HL-60/S4 (cell line): ENCODE results near the gene EHBP1L1.

Experiments
- in situ Hi-C: fragments of 300-500 bp; cut with MboI; formaldehyde crosslinking; loops from 2 replicates; pipeline ENCODE4 v1.14.3; 2022; ENCODE audit warnings: low sequenced_read_pairs

Gene EHBP1L1

DNA sequence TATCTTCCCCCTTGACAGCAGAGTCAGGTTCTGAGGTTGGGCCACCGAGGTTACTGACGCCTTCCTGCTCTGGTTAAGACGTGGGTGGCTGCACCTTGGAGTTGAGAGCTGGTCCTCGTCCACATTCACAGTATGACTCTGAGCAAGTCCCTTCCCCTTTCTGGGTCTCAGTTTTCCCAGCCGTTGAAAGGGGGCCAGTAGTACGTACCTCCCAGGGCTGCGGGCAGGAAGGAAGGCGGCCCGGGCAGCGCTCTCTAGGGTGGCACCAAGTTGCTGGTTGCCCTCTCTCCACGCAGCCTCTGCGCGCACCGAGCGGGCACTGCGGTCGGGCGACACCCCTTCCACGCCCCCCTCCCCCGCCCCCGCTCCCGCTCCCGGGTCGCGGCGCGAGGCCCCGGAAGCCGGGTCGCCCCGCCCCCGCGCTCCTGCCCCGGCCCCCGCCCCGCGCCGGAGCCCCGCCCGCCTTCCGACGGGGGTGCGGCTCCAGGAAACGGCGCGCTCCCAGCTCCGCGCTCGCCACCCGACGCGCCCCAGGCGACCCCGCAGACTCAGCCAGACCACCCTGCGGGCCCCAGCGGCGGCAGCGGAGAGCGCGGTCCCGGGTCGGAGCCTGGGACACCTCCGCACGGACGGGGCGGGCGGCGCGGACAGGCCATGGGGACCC is at the start of gene EHBP1L1:
Gene EHBP1L1, plus strand, starts transcription at position 486 of the 664 bp plus-strand sequence. CDS start 250 bp downstream, outside the sequence.
- in situ Hi-C loops = no loop called here

DNA sequence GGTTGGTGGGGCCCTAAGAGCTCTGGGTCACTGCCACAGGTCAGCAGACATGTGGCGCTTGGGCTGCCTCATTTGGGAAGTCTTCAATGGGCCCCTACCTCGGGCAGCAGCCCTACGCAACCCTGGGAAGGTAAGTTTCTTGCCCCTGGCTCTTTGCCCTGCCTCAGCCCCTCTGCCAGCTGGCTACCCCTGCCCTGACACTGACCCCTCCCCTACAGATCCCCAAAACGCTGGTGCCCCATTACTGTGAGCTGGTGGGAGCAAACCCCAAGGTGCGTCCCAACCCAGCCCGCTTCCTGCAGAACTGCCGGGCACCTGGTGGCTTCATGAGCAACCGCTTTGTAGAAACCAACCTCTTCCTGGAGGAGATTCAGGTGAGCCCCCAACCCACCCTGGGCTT is 49.1 kb upstream of the EHBP1L1 start:
- in situ Hi-C loops = no loop called here

DNA sequence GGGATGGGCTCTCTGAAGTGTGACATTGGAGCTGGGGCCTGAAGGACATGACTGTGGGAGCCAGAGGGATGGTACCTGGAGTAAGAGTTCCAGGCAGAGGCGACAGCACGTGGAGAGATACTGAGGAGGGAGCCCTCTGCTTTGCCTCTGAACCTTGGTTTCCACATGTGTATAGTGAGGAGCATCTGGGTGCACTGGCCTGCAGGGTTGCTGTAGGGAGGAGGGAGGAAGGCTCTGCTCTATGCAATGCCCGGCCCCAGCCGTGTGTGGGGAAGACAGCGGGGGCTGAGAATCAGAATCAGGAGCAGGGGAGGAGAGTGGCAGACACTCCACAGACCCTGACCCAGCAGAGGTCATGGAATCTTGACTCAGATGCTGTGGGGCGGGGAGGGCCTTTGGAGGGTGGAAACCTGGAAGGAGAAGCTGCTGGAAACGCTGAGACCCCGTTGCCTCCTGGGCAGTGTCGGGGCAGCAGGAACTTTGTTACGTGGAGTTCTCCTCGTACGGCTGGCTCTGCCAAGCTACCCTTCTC is 47.0 kb upstream of the EHBP1L1 start:
- in situ Hi-C loops = no loop called here

DNA sequence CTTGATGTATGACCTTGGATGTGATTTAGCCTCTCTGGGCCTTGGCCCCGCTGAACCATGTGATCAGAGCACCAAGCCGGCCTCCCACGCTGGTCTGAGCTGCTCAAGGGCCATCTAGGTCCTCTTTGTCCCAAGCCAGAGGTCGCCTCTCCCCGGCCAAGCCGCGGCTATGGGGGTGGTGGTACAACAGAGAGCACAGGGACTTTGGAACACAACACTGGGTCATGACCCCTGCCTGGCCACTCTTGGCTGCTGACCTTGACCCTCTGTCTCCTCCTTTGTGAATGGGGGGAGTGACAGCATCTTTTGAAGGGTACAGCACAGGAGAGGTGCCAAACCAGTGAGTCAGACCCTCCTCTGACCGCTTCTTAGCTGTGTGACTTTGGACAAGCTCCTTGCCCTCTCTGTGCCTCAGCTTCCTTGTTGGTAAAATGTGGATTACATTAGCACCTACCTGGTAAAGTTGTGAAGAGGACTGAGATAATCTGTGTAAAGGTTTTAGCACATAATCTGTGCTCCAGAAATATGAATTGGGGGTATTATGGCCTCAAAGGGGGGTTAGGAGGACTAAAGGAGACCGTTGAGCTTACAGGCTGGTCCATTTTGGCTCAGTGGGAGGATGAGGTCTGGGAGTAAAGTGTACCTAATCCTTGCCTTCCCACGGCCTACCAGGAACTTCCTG is 46.2 kb upstream of the EHBP1L1 start:
- in situ Hi-C loops = no loop called here

DNA sequence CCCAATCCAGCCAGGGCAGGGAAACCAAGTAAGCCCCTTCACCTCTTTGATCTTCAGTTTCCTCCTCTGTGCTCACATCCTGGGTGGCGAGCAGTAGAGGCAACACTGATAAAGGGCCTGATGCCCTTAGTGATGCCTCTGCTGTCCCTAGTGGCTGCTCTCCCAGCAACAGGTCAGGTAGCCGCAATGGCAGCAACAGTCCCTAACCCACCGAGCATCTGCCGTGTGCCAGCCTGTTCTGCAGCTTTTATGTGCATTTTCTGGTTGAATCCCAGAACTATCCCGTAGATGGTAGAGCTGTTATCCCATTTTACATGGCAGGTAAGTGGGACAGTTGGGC is 45.7 kb upstream of the EHBP1L1 start:
- in situ Hi-C loops = no loop called here

DNA sequence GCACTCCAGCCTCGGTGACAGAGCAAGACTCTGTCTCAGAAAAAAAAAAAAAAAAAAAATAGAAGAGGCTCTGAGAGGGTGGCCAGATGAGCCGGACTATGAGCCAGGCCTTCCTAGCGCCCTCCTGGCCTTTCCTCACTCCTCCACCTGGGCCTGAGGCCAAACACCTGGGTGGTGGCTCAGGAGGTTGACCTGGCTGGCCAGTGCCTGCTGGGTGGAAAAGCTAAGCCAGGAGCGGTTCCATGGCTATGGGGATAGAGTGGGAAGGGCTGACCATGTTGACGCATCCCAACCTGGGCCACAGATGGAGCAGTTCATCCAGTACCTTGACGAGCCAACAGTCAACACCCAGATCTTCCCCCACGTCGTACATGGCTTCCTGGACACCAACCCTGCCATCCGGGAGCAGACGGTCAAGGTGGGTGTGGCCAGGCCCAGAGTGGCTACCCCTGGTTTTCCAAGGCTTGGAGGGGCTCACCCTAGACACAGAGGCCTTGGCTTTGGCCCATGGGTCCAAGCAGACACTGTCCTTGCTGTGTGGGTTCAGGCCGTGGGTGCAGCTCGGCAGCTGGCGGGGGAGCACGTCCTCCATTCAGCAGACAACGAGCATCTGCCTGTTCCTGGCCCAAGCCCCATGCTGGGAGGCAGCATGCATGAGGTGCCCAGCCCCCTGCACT is 43.3 kb upstream of the EHBP1L1 start:
- in situ Hi-C loops = no loop called here

DNA sequence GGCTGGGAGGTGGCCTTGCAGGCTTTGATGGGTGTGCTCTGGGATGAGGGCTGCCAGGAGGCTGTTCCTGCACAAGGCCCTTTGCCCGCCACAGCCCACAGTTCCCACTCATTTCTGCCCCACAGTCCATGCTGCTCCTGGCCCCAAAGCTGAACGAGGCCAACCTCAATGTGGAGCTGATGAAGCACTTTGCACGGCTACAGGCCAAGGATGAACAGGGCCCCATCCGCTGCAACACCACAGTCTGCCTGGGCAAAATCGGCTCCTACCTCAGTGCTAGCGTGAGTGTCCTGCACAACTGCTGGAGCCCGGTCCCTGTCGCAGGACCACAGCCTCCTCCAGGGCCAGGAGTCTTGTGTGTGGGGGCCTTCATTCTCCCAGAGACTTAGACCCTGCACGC is 40.8 kb upstream of the EHBP1L1 start:
- in situ Hi-C loops = no loop called here

DNA sequence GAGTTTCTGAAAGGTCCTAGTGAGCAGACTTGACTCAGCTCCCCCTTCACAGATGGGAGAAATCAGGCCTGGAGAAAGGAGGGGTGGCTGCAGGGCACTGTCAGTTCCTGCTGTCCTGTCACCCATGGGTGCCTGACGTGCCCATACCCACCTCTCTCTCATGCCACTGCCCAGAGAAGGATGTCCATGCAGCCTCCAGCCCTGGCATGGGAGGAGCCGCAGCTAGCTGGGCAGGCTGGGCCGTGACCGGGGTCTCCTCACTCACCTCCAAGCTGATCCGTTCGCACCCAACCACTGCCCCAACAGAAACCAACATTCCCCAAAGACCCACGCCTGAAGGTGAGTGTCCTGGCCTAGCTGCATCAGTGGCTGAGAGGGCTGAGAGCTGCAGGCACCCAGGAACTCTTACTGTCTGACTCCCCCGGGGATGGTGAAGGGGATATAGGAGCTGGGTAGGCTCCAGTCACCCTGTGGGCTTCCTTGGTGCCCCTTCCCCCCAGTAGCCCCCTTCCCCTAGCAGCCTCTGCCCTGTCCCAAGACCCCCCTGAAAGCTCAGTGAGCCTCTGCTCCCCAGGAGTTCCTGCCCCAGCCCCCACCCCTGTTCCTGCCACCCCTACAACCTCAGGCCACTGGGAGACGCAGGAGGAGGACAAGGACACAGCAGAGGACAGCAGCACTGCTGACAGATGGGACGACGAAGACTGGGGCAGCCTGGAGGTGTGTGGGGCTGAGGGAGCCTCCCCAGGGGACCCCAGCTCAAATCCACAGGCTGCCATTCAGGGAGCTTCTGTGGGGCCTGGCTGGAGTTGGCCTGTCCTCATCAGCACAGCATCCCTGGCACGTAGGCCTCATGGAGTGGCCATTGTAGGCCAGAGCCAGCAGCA is 39.2 kb upstream of the EHBP1L1 start:
- in situ Hi-C loops = no loop called here

DNA sequence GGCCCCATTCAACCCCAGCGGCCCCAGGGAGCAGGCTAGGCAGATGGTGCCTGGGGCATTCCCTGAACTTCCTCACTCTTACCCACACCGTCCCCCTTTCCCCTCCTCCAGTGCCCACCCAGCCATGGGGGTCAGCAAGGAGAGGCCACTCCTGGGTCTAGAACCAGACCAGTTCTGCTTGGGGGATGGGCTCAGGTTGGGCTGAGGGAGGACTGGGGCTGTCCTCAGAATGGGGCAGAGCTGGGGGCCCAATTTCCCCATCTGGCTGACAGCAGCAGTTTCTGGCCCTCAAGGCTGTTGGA is 38.6 kb upstream of the EHBP1L1 start:
- in situ Hi-C loops = no loop called here

DNA sequence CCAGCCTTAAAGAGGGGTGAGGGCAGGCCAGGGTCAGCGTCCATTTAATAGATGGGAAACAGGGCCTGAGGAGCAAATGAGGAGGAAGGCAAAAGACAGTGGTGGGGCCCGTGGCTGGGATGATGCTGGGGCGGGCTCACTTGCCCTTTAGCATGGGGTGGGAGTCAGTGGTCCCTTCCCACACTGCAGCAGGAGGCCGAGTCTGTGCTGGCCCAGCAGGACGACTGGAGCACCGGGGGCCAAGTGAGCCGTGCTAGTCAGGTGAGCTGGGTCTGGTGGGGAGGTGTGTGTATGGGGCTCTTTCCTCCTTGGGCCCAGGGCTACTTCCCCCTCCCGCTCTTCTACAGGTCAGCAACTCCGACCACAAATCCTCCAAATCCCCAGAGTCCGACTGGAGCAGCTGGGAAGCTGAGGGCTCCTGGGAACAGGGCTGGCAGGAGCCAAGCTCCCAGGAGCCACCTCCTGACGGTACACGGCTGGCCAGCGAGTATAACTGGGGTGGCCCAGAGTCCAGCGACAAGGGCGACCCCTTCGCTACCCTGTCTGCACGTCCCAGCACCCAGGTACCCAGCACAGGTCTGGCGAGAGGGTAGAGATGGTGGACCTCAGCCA is 38.1 kb upstream of the EHBP1L1 start:
- in situ Hi-C loops = no loop called here

DNA sequence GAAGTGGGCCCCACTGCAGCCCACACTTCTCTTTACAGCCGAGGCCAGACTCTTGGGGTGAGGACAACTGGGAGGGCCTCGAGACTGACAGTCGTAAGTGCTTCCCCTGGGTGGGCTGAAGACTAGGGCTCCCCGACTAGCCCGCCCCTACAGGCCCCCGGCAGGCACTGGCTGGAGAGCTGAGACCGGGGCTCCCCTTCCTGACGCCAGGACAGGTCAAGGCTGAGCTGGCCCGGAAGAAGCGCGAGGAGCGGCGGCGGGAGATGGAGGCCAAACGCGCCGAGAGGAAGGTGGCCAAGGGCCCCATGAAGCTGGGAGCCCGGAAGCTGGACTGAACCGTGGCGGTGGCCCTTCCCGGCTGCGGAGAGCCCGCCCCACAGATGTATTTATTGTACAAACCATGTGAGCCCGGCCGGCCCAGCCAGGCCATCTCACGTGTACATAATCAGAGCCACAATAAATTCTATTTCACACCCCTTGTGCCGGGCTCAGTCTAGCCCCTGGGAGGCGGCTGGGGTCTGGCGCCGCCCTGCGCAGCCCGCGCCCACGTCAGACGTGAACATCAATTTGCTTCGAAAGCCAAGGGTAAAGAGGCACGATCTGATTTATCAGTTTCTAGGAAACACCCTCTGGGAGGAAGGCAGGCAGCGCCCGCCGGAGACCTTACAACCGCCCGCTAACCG is 37.5 kb upstream of the EHBP1L1 start:
- in situ Hi-C loops = no loop called here

DNA sequence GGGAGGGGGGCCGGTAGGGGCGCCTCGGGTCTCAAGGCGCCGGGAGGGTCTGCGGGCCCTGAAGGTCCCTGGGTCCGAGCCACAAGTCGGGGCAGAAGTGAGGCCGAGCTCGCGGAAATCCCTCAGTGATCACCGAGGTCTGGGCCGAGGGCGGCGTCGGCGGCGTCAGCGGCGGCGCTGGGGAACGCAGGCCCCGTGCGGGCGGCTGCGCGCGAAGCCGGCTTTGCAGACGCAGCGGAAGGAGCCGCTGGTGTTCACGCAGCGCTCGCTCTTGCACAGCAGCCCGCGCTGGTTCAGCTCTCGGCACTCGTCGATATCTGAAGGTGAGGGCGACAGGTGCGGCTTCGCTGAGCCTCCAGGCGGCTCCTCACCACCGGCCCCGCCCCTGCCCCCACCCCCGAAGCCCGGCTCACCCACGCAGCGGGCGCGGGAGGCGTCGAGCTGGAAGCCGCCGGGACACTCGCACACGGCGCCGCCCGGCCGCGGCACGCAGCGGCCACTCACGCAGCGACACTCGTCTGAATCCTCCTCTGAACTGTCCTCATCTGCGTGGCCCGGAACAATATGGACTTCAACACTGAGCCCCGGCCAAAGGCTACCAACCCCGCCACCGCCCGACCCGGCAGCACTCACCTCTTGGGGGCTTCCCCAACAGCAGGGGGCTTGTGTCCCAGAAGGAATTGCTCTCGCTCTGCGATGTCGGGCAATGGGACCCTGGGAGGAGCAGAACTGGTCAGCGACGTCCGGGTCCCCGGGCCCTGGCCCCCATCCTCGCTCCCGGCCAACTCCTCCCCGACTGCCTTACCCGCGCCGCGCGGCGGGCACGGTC is 36.7 kb upstream of the EHBP1L1 start:
- in situ Hi-C loops = no loop called here

DNA sequence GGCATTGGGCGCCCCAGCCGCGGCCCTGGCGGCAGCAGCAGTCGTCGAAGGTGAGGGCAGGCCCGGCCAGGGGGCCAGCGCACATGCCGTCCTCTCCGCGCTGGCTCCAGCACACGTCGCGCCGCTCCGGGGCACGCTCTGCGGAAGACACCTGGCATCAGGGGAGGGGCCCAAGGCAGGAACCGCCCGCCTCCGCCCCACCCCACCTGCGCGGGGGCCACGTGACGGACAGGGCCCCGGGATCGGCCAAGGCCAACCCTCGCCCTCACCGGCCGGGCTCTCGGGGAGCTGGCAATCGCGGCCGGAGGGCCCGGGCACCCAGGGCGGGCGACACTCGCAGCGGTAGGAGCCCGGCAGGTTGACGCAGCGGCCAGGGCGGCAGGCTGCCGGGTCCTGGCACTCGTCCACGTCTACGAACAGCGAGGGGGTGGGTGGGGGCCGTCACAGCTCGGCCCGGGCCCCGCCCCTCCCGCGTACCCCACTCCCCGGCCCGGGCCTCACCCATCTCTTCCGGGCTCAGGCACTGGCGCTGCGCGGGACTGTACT is 36.0 kb upstream of the EHBP1L1 start:
- in situ Hi-C loops = no loop called here

DNA sequence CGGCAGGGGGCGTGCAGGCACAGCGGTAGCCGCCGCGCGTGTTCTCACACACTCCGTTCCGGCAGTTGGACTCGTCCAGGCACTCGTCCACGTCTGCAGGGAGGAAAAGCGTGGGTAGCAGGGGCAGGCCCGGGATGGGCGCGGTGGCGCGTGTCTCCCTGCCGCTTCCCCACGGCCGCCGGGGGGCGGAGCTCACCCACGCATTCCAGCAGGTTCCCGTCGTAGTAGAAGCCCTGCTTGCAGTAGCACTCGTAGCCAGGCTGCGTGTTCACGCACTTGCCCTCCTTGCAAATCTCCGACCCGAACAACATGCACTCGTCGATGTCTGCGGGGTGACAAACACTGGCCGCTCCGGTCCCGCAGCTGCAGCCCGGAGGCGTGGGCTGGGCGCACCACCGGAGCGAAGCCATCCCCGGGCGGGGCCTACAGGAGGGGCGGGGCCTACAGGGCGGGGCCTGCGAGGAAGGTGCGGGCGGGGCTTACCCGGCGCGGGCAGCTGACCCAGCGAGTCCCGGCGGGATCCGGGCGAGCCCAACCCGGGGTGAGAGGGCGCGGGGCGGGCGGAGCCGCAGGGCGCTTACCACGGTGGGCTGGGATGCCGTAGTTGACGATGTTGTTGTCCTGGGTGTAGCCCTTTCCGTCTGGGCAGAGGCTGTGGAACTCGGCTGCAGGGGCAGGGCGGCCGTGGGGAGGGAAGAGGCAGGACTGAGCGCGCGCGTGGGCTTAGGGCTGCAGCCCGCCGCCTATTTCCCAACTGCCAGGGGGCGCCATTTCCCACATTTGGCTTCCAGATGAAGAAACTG is 35.4 kb upstream of the EHBP1L1 start:
- in situ Hi-C loops = no loop called here

DNA sequence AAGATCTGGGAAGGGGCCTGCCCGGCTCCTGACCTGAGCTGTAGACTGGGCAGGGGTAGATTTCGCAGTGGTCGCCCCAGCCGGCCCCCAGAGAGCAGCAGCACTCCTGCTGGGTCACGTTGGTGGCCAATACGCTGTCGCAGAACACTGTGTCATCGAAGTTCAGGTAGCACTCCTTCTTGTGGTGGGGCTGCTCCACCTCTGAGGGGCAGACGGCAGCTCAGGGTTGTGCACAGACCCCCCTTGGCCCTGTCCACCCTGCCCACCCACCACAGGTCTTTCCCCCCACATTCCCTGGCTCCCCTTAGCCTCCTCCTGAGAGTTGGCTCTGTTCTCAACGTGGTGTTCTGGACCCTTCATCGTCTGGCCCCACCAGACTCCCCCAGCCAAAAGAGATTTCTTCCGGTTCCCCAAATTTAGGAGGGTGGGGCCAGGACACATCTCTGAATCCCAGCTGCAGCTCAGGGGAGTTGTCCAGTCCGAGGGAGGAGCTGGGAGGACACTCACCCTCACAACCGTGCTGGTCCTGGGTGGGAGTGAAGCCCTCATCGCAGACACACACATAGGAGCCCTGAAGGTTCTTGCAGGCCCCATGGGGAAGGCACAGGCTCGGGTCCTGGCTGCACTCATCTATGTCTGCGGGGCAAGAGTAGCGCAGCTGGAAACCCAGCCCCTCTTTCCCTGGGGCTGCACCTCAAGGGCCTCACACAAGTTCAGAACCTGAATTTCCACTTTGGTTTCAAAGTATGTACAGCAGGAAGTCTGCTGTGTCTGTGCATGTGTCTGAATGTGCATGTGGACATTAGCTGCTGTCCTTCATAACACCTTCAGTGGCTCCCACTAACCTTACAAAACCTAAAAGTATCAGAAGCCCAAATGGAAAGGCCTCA is 34.5 kb upstream of the EHBP1L1 start:
- in situ Hi-C loops = no loop called here

DNA sequence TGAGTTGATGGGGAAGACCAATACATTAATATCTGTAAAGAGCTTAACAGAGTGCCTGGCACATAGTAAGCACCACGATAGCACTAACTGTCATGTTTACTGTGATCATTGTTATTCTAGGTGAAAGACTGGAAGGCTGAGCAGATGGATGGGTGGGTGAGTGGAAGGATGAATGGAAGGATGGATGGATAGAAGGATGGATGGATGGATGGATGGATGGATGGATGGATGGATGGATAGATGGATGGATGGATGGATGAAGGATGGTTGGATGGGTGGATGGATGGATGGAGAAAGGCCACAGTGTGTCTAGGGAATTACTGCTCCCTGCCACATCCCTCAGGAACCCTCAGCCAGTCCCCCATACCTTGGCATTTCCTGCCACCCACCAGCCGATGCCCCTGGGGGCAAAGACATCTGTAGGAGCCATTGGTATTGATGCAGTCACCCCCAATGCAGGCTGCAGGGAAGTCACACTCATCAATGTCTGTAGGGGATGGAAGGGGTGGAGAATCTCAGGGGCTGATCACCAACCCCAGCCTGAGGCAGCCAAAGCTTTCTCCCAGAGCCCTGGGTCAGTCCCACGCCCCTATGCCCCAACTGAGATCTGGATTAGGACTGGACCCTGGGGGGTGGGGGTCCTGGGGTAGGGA is 33.0 kb upstream of the EHBP1L1 start:
- in situ Hi-C loops = no loop called here

DNA sequence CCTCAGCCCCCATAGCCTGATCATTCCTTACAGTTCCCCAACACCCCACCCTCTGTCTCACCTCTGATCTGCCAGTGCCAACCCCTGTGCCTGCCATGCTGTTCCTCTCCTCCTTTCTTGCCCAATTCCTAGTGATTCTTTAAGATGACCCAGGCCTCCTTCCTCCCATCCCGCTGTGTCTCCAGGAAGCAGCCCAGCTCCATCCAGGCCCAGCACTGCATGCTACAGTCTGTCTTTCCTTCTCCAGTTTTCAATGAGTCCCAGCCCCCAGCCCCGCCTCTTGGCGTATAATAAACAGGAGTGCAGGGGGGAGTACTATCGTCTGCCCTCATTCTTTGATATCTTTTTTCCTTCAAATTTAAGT is 30.0 kb upstream of the EHBP1L1 start:
- in situ Hi-C loops = no loop called here
